ENCODE data around the gene KLHL36. TPM values are rescaled to one million over a fixed set of nuclear protein-coding genes. Genes with fewer than 3 reads are reported as not detected.

Gene KLHL36
- total and polyA plus RNA-seq, 7 donors = 14.4 to 45.9 (median 40.0) TPM

GRCh38 chr16:84641643-84642358 is 6.5 kb upstream of the KLHL36 start:
- Histone ChIP-seq H3K36me3 (no peaks in the 10 kb centered on the region), H3K27ac (peak overlapping the region in 1 of 4 donors; percentile 86), H3K9me3 (no peaks in the 10 kb centered on the region), H3K4me1 (peaks cover 0 to 27% (median 19%) of the 10 kb centered on the region in 4 donors), H3K27me3 (no peaks in the 10 kb centered on the region), H3K4me3 (no peak overlapping the region)
- no peak for DNase-seq
- intact Hi-C loops (cut with DNase I) = no loop called here
- TF ChIP-seq CTCF (IDR thresholded peaks at IDR 0.05) = no peak
- no peak for TF ChIP-seq POLR2AphosphoS5 (IDR thresholded peaks at IDR 0.05)
- no peak for TF ChIP-seq POLR2A (IDR thresholded peaks at IDR 0.05)
- TF ChIP-seq EP300 (IDR thresholded peaks at IDR 0.05) = no peak
- WGBS, 2 donors = 75 to 89% methylated on average over 6 of the region's 6 CpGs

- peak; percentile 95 for DNase-seq
- Histone ChIP-seq H3K4me3 (no peak overlapping the region), H3K27me3 (no peaks in the 10 kb centered on the region), H3K27ac (peak overlapping the region; percentile 67 to 86 (median 76)), H3K4me1 (peaks cover 0 to 36% (median 26%) of the 10 kb centered on the region in 4 donors), H3K36me3 (no peaks in the 10 kb centered on the region), H3K9me3 (no peaks in the 10 kb centered on the region)
- TF ChIP-seq POLR2AphosphoS5 (IDR thresholded peaks at IDR 0.05) (peak; percentile 41 to 72 (median 66)), EP300 (IDR thresholded peaks at IDR 0.05) (peak in 1 of 4 donors; percentile 40), CTCF (IDR thresholded peaks at IDR 0.05) (no peak)
- 65 to 74% methylated on average over 8 of the region's 8 CpGs for WGBS, 2 donors
- intact Hi-C loops (cut with DNase I) = no loop called here
Observed at GRCh38 chr16:84643180-84643583, 5.1 kb upstream of the KLHL36 start.

GRCh38 chr16:84643674-84644073 is 4.6 kb upstream of the KLHL36 start:
- Histone ChIP-seq H3K27me3 (no peaks in the 10 kb centered on the region), H3K4me1 (peaks cover 0 to 36% (median 26%) of the 10 kb centered on the region in 4 donors), H3K27ac (peak overlapping the region; percentile 67 to 86 (median 76)), H3K9me3 (no peaks in the 10 kb centered on the region), H3K4me3 (no peak overlapping the region), H3K36me3 (no peaks in the 10 kb centered on the region)
- 86 to 87% methylated on average over 4 of the region's 4 CpGs for WGBS, 2 donors
- TF ChIP-seq CTCF (IDR thresholded peaks at IDR 0.05) (no peak), POLR2A (IDR thresholded peaks at IDR 0.05) (no peak), EP300 (IDR thresholded peaks at IDR 0.05) (no peak), POLR2AphosphoS5 (IDR thresholded peaks at IDR 0.05) (no peak)
- DNase-seq = no peak
- intact Hi-C loops (cut with DNase I) = no loop called here

- H3K4me3 ChIP-seq = peak overlapping the region; percentile 61 to 95 (median 80)
- H3K9me3 ChIP-seq = no peaks in the 10 kb centered on the region
- 1 to 4% methylated on average over 96 of the region's 96 CpGs for WGBS, 2 donors
- peaks cover 0 to 31% (median 21%) of the 10 kb centered on the region in 4 donors for H3K4me1 ChIP-seq
- peak overlapping the region; percentile 83 to 90 (median 88) for H3K27ac ChIP-seq
- H3K27me3 ChIP-seq = no peaks in the 10 kb centered on the region
- no peak for TF ChIP-seq EP300 (IDR thresholded peaks at IDR 0.05)
- no peak for TF ChIP-seq POLR2A (IDR thresholded peaks at IDR 0.05)
- no peak for TF ChIP-seq POLR2AphosphoS5 (IDR thresholded peaks at IDR 0.05)
- TF ChIP-seq CTCF (IDR thresholded peaks at IDR 0.05) = no peak
- peaks cover 0 to 30% (median 15%) of the 10 kb centered on the region in 4 donors for H3K36me3 ChIP-seq
- peak; percentile 81 for DNase-seq
- intact Hi-C loops (cut with DNase I) = no loop called here
Observed at GRCh38 chr16:84648595-84649510, 542 bp downstream of the KLHL36 start.

All from sigmoid colon (tissue), 7 donors.